BJ (cell line): Measurements from ENCODE around the gene CDH12. TPM values are rescaled to one million over a fixed set of nuclear protein-coding genes. Genes with fewer than 3 reads are reported as not detected.

Source experiments
- CTCF ChIA-PET: fragments of 350-600 bp; formaldehyde crosslinking; extraction: SDS; loops from one replicate; lab custom pipeline; 2021; ENCODE audit warnings: antibody characterized with exemption, inconsistent platforms; lab: Yijun Ruan, JAX
- POLR2A ChIA-PET: fragments of 300-600 bp; sonication (Branson Sonifier 250); formaldehyde crosslinking; extraction: SDS; loops from one replicate; lab custom pipeline; 2021; ENCODE audit warnings: antibody characterized with exemption; lab: Charles Lee
- DNase-seq: peaks from one replicate; pipeline ENCODE4 v3.0.0-alpha.2; 2011; ENCODE audit warnings: low read depth
- H3K27me3 ChIP-seq: 2 replicates; pipeline ENCODE4 v1.6.0; 2011; ENCODE audit warnings: low read length; ENCODE audit not compliant: control insufficient read depth, insufficient read depth
- H3K36me3 ChIP-seq: 2 replicates; pipeline ENCODE4 v1.5.1; 2011; ENCODE audit warnings: low read length; ENCODE audit not compliant: control insufficient read depth, insufficient read depth
- H3K4me3 ChIP-seq: 2 replicates; pipeline ENCODE4 v1.5.1; 2011; ENCODE audit warnings: low read depth, mild to moderate bottlenecking, control low read depth, low read length
- CTCF ChIP-seq: IDR thresholded peaks from 2 replicates; pipeline ENCODE4 v1.5.1; 2011; ENCODE audit warnings: low read depth, mild to moderate bottlenecking, control low read depth, inconsistent platforms, low read length, moderate library complexity; ENCODE audit not compliant: insufficient read depth
- polyA plus RNA-seq: library from polyadenylated mRNA; depleted of rRNA; stranded (reverse); fragments of >200 nt; gene quantifications from 2 replicates; pipeline ENCODE4 v1.2.3, GENCODE V29; 2011

CDH12 gene
- polyA plus RNA-seq, 1 experiment = not detected

DNA sequence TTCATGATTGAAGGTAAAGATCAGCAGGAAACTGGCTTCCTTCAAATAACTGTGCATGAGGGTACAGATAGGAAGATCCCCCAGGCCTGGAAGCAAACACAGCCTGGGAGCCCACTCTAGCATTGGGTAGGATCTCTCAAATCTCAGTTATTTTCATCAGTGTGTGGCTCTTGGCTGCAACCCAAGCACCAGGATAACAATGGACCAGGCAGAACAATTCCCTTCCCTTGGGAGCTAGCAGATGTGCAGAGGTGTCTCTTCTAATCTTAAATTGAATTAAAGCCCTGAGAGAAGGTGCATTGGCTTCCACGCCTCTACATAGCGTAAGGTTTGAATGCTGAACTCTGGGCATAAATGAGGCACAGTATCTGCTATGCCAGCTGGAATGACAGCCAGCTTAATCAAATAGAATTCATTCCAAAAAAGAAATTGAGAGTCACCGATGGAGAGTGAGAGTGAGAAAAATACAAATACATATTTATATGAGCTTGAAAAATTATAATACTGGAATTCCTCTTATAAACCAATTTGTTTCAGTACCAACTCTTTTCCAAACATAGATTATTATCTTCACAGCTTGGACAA is 957.3 kb downstream of the CDH12 start:
- no peak overlapping the region for H3K4me3 ChIP-seq
- ChIA-PET CTCF (no interaction called here), POLR2A (no interaction called here)
- no peaks in the 10 kb centered on the region for H3K36me3 ChIP-seq
- H3K27me3 ChIP-seq = no peaks in the 10 kb centered on the region
- DNase-seq = no peak
- no peak for TF ChIP-seq CTCF

- H3K27me3 ChIP-seq = no peaks in the 10 kb centered on the region
- no peak for DNase-seq
- no peaks in the 10 kb centered on the region for H3K36me3 ChIP-seq
- no peak overlapping the region for H3K4me3 ChIP-seq
- CTCF ChIA-PET = no interaction called here
- no peak for TF ChIP-seq CTCF
- POLR2A ChIA-PET = no interaction called here
Observed at GRCh38 chr5:21893161-21893560, 960.0 kb downstream of the CDH12 start.

DNA sequence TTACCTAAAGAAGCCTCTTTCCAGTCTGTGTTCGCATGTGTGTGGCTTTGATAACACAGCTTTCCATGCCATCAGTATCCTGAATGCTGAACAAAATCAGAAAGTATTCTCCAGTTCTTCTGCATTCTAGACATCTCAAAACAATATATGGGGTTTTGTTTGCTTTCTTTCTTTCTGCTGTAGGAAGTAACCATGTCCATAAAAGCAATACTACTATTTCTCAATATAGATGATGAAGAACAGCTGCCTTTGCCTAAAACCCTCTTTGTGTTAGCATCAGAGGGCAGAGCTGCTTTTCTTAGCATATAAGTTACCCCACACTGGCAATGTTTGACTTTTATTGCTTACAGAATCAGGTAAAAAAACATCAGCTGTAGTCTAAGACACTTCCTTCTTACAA is 963.6 kb downstream of the CDH12 start:
- CTCF ChIA-PET = no interaction called here
- no peak for DNase-seq
- no peak overlapping the region for H3K4me3 ChIP-seq
- no peaks in the 10 kb centered on the region for H3K36me3 ChIP-seq
- H3K27me3 ChIP-seq = no peaks in the 10 kb centered on the region
- no peak for TF ChIP-seq CTCF
- POLR2A ChIA-PET = no interaction called here

DNA sequence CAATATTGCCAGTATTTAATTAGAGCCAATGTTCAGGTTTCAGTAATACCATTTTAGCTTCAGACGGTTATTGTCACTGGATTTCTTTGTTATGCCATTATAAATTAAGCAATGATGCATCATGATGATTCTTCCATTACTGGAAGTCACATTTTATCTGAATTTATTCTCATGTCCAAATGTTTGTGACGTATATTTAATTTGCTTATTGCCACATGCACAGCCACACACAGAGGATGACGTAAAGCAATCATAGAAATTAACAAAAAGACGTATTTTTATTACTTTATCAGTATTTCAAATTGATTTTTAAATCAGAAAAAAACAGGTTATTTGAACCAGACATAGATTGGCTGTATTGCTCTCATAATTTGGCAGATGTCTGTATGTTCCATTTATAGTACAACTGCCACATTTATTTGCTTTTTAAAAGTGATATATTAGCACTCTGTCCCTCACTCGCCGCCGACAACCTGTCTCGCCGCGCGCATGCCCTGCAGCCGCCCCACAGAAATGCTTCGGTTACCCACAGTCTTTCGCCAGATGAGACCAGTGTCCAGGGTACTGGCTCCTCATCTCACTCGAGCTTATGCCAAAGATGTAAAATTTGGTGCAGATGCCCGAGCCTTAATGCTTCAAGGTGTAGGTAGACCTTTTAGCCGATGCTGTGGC is 970.9 kb downstream of the CDH12 start:
- no peak for DNase-seq
- Histone ChIP-seq H3K36me3 (no peaks in the 10 kb centered on the region), H3K27me3 (no peaks in the 10 kb centered on the region), H3K4me3 (no peak overlapping the region)
- no peak for TF ChIP-seq CTCF
- ChIA-PET POLR2A (no interaction called here), CTCF (no interaction called here)

- DNase-seq = no peak
- no peaks in the 10 kb centered on the region for H3K27me3 ChIP-seq
- CTCF ChIA-PET = no interaction called here
- POLR2A ChIA-PET = no interaction called here
- H3K36me3 ChIP-seq = no peaks in the 10 kb centered on the region
- TF ChIP-seq CTCF = no peak
- no peak overlapping the region for H3K4me3 ChIP-seq
Observed at GRCh38 chr5:21880164-21880563, 973.0 kb downstream of the CDH12 start.
